Caco-2 (cell line): Measurements from ENCODE around the gene TREH. TPM values are rescaled to one million over a fixed set of nuclear protein-coding genes. Genes with fewer than 3 reads are reported as not detected.

Experiments
- BruUV-seq: library from RNA; stranded (reverse); fragments of 400-500 nt; replicated peaks from 2 replicates; lab custom pipeline; 2021; lab: Mats Ljungman, UMichigan
- CTCF ChIA-PET: fragments of 300-600 bp; sonication (Branson Sonifier 250); formaldehyde crosslinking; loops from one replicate; lab custom pipeline; 2022; ENCODE audit warnings: antibody characterized with exemption; lab: Charles Lee
- POLR2A ChIA-PET: fragments of 300-600 bp; sonication (Branson Sonifier 250); formaldehyde crosslinking; loops from one replicate; lab custom pipeline; 2022; ENCODE audit warnings: antibody characterized with exemption; lab: Charles Lee
- DNase-seq, 2 experiments: peaks; one replicate each; pipeline versions ENCODE4 v3.0.0 to v3.0.0-alpha.2; 2020 to 2022
- H3K27me3 ChIP-seq: replicated peaks from 2 replicates; pipeline ENCODE4 v1.6.0; 2011; ENCODE audit warnings: low read length; ENCODE audit not compliant: control insufficient read depth, insufficient read depth
- H3K36me3 ChIP-seq: 2 replicates; pipeline ENCODE4 v1.5.1; 2011; ENCODE audit warnings: low read length; ENCODE audit not compliant: control insufficient read depth, insufficient read depth
- H3K4me1 ChIP-seq: fragments of 250-450 bp; sonication (Bioruptor Pico); 2 replicates; pipeline ENCODE4 v1.5.1; 2020; ENCODE audit warnings: mild to moderate bottlenecking
- H3K4me3 ChIP-seq: 2 replicates; pipeline ENCODE4 v1.5.1; 2011; ENCODE audit warnings: low read depth, mild to moderate bottlenecking, control low read depth, low read length
- H3K9me3 ChIP-seq: fragments of 250-450 bp; sonication (Bioruptor Pico); 2 replicates; pipeline ENCODE4 v1.5.1; 2020; ENCODE audit warnings: mild to moderate bottlenecking, moderate library complexity
- H3K27ac Mint-ChIP-seq: one replicate; pipeline ENCODE4 v1.8.0; 2022; ENCODE audit warnings: mixed read lengths; ENCODE audit not compliant: unreplicated experiment
- H3K27me3 Mint-ChIP-seq: one replicate; pipeline ENCODE4 v1.8.0; 2022; ENCODE audit warnings: mixed read lengths; ENCODE audit not compliant: insufficient read depth, unreplicated experiment
- H3K36me3 Mint-ChIP-seq: one replicate; pipeline ENCODE4 v1.8.0; 2022; ENCODE audit warnings: mild to moderate bottlenecking, mixed read lengths; ENCODE audit not compliant: insufficient read depth, unreplicated experiment
- H3K4me1 Mint-ChIP-seq: one replicate; pipeline ENCODE4 v1.8.0; 2022; ENCODE audit warnings: low read depth, mixed read lengths; ENCODE audit not compliant: unreplicated experiment
- H3K4me3 Mint-ChIP-seq: one replicate; pipeline ENCODE4 v1.8.0; 2022; ENCODE audit warnings: mild to moderate bottlenecking, moderate library complexity, mixed read lengths; ENCODE audit not compliant: unreplicated experiment
- H3K9me3 Mint-ChIP-seq: one replicate; pipeline ENCODE4 v1.8.0; 2022; ENCODE audit warnings: mixed read lengths; ENCODE audit not compliant: unreplicated experiment
- CTCF ChIP-seq, 2 experiments: fragments of 200-600 bp in 1 of 2; IDR thresholded peaks; 1 replicate in 1 of 2; 2 replicates in 1 of 2; pipeline versions ENCODE4 v1.5.1 to v1.8.0; 2011 to 2022; ENCODE audit warnings: antibody characterized with exemption in 1 of 2, control low read depth in 1 of 2, inconsistent platforms in 1 of 2, low read depth in 1 of 2, low read length in 1 of 2, mild to moderate bottlenecking in 1 of 2, moderate library complexity in 1 of 2; ENCODE audit not compliant: insufficient read depth in 1 of 2, severe bottlenecking in 1 of 2, unreplicated experiment in 1 of 2
- intact Hi-C: fragments of 100-400 bp; cut with micrococcal nuclease; formaldehyde crosslinking; loops from one replicate; pipeline ENCODE4 v1.10.0; 2022; ENCODE audit not compliant: unreplicated experiment
- total RNA-seq: library from RNA; stranded (reverse); gene quantifications from 2 replicates; pipeline ENCODE4 v1.2.3, GENCODE V29; 2022

The TREH gene
- total RNA-seq, 1 experiment from 2014 or later = not detected

- no peaks in the 10 kb centered on the region for H3K9me3 Mint-ChIP-seq
- Histone ChIP-seq H3K9me3 (no peaks in the 10 kb centered on the region), H3K27me3 (no peaks in the 10 kb centered on the region), H3K36me3 (0 out of 2 replicates have a peak, but pooled peaks cover 2% of the 10 kb centered on the region), H3K4me1 (peaks cover 55% of the 10 kb centered on the region), H3K4me3 (peak overlapping the region; percentile 63)
- DNase-seq = peak; percentile 90 to 93
- BruUV-seq = no TSS peak
- peaks cover 41% of the 10 kb centered on the region for H3K4me1 Mint-ChIP-seq
- peaks cover 11% of the 10 kb centered on the region for H3K36me3 Mint-ChIP-seq
- CTCF ChIA-PET = interaction anchor here (0.7 to 3.2 kb wide), 13 partner anchors 9 to 505 kb away, joined by 3 to 29 read pairs (median 5); partner anchors contain the start of genes DDX6 and PHLDB1
- H3K27me3 Mint-ChIP-seq = no peaks in the 10 kb centered on the region
- POLR2A ChIA-PET = interaction anchor here (0.5 to 2.2 kb wide), 9 partner anchors 8 to 779 kb away, joined by 3 to 13 read pairs (median 4); partner anchors contain the start of genes ARCN1 and PHLDB1
- TF ChIP-seq CTCF (IDR thresholded peaks at IDR 0.05; ENCODE audit: insufficient read depth in 1 of 2, low read depth in 1 of 2, low read length in 1 of 2, severe bottlenecking in 1 of 2, unreplicated experiment in 1 of 2) = no peak
- peak overlapping the region; percentile 93 for H3K27ac Mint-ChIP-seq
- intact Hi-C loops = loop anchor here (1.0 to 5.0 kb wide), 4 partner anchors 13 to 292 kb away; partner anchors contain the start of gene PHLDB1
- peak overlapping the region; percentile 87 for H3K4me3 Mint-ChIP-seq
Observed at GRCh38 chr11:118620529-118621070, 58.9 kb downstream of the TREH start.

DNA sequence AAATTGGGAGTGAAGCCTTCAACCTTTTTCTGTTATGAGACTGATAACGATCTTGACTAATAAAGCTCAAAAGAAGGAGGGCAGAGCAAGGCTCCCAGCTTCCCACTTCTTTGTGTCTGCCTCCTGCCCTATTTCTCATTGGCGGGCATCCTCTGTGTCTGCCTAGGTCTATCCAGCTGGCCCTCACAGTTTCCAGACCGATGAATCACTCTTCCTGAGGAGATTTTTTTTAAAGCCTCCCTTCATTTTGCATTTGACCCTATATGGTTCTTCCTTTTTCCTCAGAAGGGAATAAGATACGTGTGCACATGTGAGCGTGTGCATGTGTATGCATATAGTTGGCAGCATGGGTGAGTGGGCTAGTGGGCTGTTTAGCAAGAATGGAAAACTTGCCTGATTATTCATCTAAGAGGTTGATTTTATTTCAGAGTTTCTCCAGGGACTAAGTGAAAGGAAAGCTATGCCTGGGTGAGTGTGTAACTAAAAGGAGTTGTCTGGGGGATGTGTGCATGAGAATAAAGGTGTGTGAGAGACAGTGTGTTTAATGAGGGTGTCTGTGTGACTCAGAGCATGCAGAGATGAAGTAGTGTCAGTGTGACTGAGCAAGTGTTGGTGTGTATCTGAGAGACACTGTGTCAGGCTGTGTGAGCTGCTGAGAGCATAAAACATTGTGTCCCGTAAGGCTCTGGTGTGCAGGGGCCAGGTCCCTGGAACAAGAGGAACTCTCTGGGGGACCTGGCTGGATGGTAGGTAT is 59.8 kb downstream of the TREH start:
- Histone ChIP-seq H3K27me3 (no peaks in the 10 kb centered on the region), H3K4me1 (peaks cover 65% of the 10 kb centered on the region), H3K4me3 (no peak overlapping the region), H3K36me3 (no peaks in the 10 kb centered on the region), H3K9me3 (no peaks in the 10 kb centered on the region)
- ChIA-PET CTCF (interaction anchor here (2.8 to 3.2 kb wide), 2 partner anchors 25 to 39 kb away, joined by 12 to 16 read pairs; no protein-coding TSS in a partner anchor), POLR2A (interaction anchor here (1.0 kb wide), 1 partner anchor 15 kb away, joined by 3 read pairs; no protein-coding TSS in a partner anchor)
- H3K36me3 Mint-ChIP-seq = peaks cover 11% of the 10 kb centered on the region
- peak overlapping the region; percentile 45 for H3K4me3 Mint-ChIP-seq
- intact Hi-C loops = loop anchor here (5.0 kb wide), 1 partner anchor 293 kb away; no protein-coding TSS in a partner anchor
- no TSS peak for BruUV-seq
- no peak for DNase-seq
- TF ChIP-seq CTCF (IDR thresholded peaks at IDR 0.05; ENCODE audit: insufficient read depth in 1 of 2, low read depth in 1 of 2, low read length in 1 of 2, severe bottlenecking in 1 of 2, unreplicated experiment in 1 of 2) = no peak
- no peaks in the 10 kb centered on the region for H3K9me3 Mint-ChIP-seq
- H3K4me1 Mint-ChIP-seq = peaks cover 50% of the 10 kb centered on the region
- peak overlapping the region; percentile 93 for H3K27ac Mint-ChIP-seq
- no peaks in the 10 kb centered on the region for H3K27me3 Mint-ChIP-seq

GRCh38 chr11:118618991-118619375 is 60.5 kb downstream of the TREH start:
- Mint-ChIP-seq H3K36me3 (peaks cover 11% of the 10 kb centered on the region), H3K27ac (peak overlapping the region; percentile 93), H3K4me3 (no peak overlapping the region), H3K9me3 (no peaks in the 10 kb centered on the region), H3K27me3 (no peaks in the 10 kb centered on the region), H3K4me1 (peaks cover 52% of the 10 kb centered on the region)
- no peaks in the 10 kb centered on the region for H3K27me3 ChIP-seq
- CTCF ChIA-PET = interaction anchor here (0.6 to 1.1 kb wide), 2 partner anchors 10 to 312 kb away, joined by 3 to 4 read pairs; no protein-coding TSS in a partner anchor
- POLR2A ChIA-PET = interaction anchor here (1.0 kb wide), 1 partner anchor 16 kb away, joined by 3 read pairs; no protein-coding TSS in a partner anchor
- H3K4me1 ChIP-seq = peaks cover 71% of the 10 kb centered on the region
- no peaks in the 10 kb centered on the region for H3K9me3 ChIP-seq
- intact Hi-C loops = no loop called here
- no peak overlapping the region for H3K4me3 ChIP-seq
- DNase-seq = no peak
- TF ChIP-seq CTCF (IDR thresholded peaks at IDR 0.05; ENCODE audit: insufficient read depth in 1 of 2, low read depth in 1 of 2, low read length in 1 of 2, severe bottlenecking in 1 of 2, unreplicated experiment in 1 of 2) = no peak
- no peaks in the 10 kb centered on the region for H3K36me3 ChIP-seq
- BruUV-seq = no TSS peak
